Measurements from ENCODE around the gene PTPN14. TPM values are rescaled to one million over a fixed set of nuclear protein-coding genes. Genes with fewer than 3 reads are reported as not detected.

The PTPN14 gene
- total RNA-seq, 1 experiment from 2014 or later = 37.5 TPM

- Histone ChIP-seq H2AFZ (ENCODE audit: low read depth, low read length, poor library complexity, severe bottlenecking) (no peak overlapping the region), H3K9me2 (ENCODE audit: insufficient read depth) (no peaks in the 10 kb centered on the region), H3K4me2 (ENCODE audit: low read length) (no peak overlapping the region), H3K9ac (ENCODE audit: low read length) (no peak overlapping the region), H3K9me3 (ENCODE audit: control insufficient read depth in 1 of 2, insufficient read depth in 1 of 2, low read depth in 1 of 2, low read length in 2 of 2) (no peaks in the 10 kb centered on the region), H3K27me3 (ENCODE audit: insufficient read depth, low read length) (no peaks in the 10 kb centered on the region), H4K20me1 (ENCODE audit: insufficient read depth) (no peaks in the 10 kb centered on the region), H3K4me3 (replicated peaks in 1 of 2; ENCODE audit: low read depth in 1 of 2, low read length in 2 of 2) (no peak overlapping the region), H3K27ac (ENCODE audit: low read depth, low read length) (no peak overlapping the region), H3K79me2 (ENCODE audit: insufficient read depth, low read length) (no peaks in the 10 kb centered on the region), H3K4me1 (ENCODE audit: control insufficient read depth in 1 of 2, insufficient read depth in 2 of 2, low read length in 2 of 2) (no peaks in the 10 kb centered on the region), H3K36me3 (ENCODE audit: control insufficient read depth in 1 of 2, insufficient read depth in 2 of 2, low read length in 2 of 2) (no peaks in the 10 kb centered on the region)
- RAD21 ChIA-PET (ENCODE audit: low non-redundant PET in 1 of 2, low total read pairs in 2 of 2, uncharacterized antibody in 2 of 2, unreplicated experiment in 2 of 2) = no interaction called here
- POLR2A ChIA-PET = no interaction called here
- CTCF ChIA-PET = interaction anchor here (0.9 to 2.3 kb wide), 4 partner anchors 11 to 103 kb away, joined by 3 to 8 read pairs (median 6); no protein-coding TSS in a partner anchor
- DNase-seq (ENCODE audit: low read depth, low spot score) (no peak), ATAC-seq (no peak)
- no TSS peak for BruUV-seq (replicated peaks)
- intact Hi-C loops (cut with micrococcal nuclease) = no loop called here
- TF ChIP-seq EZH2 (IDR thresholded peaks at IDR 0.05) = no peak
- 0 out of 6 replicates have a peak, but pooled peaks of 1 of the 3 experiments have one; percentile 8 for TF ChIP-seq CTCF (IDR thresholded peaks at IDR 0.05 in 2 of 3, conservative IDR thresholded peaks at IDR 0.05 in 1 of 3; ENCODE audit: borderline replicate concordance in 1 of 3, insufficient read depth in 1 of 3, low read depth in 2 of 3, low read length in 2 of 3)
These were observed 233.7 kb downstream of the PTPN14 start for GRCh38 chr1:214317734-214318133.

DNA sequence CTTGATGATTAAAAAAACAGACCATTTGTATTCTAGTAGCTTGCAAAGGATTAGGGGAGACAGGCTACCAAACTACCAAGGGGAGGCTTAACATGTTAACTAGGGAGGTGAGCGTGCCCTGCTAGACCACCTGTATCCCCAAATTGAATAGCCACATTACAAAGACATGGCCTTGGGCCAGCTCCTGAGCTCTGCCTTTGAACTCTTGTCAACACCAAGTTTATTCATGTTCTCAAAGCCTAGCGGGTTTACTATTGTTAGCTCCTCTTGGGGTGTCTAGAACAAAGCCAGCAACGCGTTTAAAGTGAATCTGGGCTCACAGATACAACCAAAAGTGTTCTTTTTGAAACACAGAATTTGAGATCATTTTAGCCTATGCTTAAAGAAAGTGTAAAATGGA, 234.1 kb downstream of the PTPN14 start:
- ATAC-seq (no peak), DNase-seq (ENCODE audit: low read depth, low spot score) (no peak)
- no TSS peak for BruUV-seq (replicated peaks)
- no peak for TF ChIP-seq SIN3A (IDR thresholded peaks at IDR 0.05; ENCODE audit: low read depth)
- TF ChIP-seq RAD21 (IDR thresholded peaks at IDR 0.05; ENCODE audit: low read depth) = no peak
- TF ChIP-seq EZH2phosphoT487 (IDR thresholded peaks at IDR 0.05; ENCODE audit: borderline replicate concordance) = no peak
- no peak for TF ChIP-seq ZBTB33 (IDR thresholded peaks at IDR 0.05; ENCODE audit: extremely low read depth, insufficient replicate concordance, low read length)
- no peak for TF ChIP-seq ELF1 (IDR thresholded peaks at IDR 0.05; ENCODE audit: borderline replicate concordance, low read depth)
- TF ChIP-seq, protein P1, sequence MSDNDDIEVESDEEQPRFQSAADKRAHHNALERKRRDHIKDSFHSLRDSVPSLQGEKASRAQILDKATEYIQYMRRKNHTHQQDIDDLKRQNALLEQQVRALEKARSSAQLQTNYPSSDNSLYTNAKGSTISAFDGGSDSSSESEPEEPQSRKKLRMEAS (IDR thresholded peaks at IDR 0.05) = no peak
- no peak for TF ChIP-seq SRF (IDR thresholded peaks at IDR 0.05; ENCODE audit: low read depth)
- TF ChIP-seq POLR2AphosphoS5 (IDR thresholded peaks at IDR 0.05; ENCODE audit: low read depth, low read length) = no peak
- TF ChIP-seq ZFX (IDR thresholded peaks at IDR 0.05) = no peak
- H3K9ac ChIP-seq (ENCODE audit: low read length) = no peak overlapping the region
- POLR2A ChIA-PET = no interaction called here
- CTCF ChIA-PET = interaction anchor here (0.9 to 2.3 kb wide), 3 partner anchors 15 to 103 kb away, joined by 3 to 8 read pairs (median 7); no protein-coding TSS in a partner anchor
- no peak overlapping the region for H3K4me2 ChIP-seq (ENCODE audit: low read length)
- no peaks in the 10 kb centered on the region for H3K36me3 ChIP-seq (ENCODE audit: control insufficient read depth in 1 of 2, insufficient read depth in 2 of 2, low read length in 2 of 2)
- no peak overlapping the region for H2AFZ ChIP-seq (ENCODE audit: low read depth, low read length, poor library complexity, severe bottlenecking)
- no peaks in the 10 kb centered on the region for H4K20me1 ChIP-seq (ENCODE audit: insufficient read depth)
- H3K4me1 ChIP-seq (ENCODE audit: control insufficient read depth in 1 of 2, insufficient read depth in 2 of 2, low read length in 2 of 2) = no peaks in the 10 kb centered on the region
- H3K9me3 ChIP-seq (ENCODE audit: control insufficient read depth in 1 of 2, insufficient read depth in 1 of 2, low read depth in 1 of 2, low read length in 2 of 2) = no peaks in the 10 kb centered on the region
- no peaks in the 10 kb centered on the region for H3K79me2 ChIP-seq (ENCODE audit: insufficient read depth, low read length)
- RAD21 ChIA-PET (ENCODE audit: low non-redundant PET in 1 of 2, low total read pairs in 2 of 2, uncharacterized antibody in 2 of 2, unreplicated experiment in 2 of 2) = no interaction called here
- no peak overlapping the region for H3K4me3 ChIP-seq (replicated peaks in 1 of 2; ENCODE audit: low read depth in 1 of 2, low read length in 2 of 2)
- no peak overlapping the region for H3K27ac ChIP-seq (ENCODE audit: low read depth, low read length)
- intact Hi-C loops (cut with micrococcal nuclease) = no loop called here
- H3K9me2 ChIP-seq (ENCODE audit: insufficient read depth) = no peaks in the 10 kb centered on the region
- H3K27me3 ChIP-seq (ENCODE audit: insufficient read depth, low read length) = no peaks in the 10 kb centered on the region
